ENCODE measurements around the gene CCDC192.

DNA sequence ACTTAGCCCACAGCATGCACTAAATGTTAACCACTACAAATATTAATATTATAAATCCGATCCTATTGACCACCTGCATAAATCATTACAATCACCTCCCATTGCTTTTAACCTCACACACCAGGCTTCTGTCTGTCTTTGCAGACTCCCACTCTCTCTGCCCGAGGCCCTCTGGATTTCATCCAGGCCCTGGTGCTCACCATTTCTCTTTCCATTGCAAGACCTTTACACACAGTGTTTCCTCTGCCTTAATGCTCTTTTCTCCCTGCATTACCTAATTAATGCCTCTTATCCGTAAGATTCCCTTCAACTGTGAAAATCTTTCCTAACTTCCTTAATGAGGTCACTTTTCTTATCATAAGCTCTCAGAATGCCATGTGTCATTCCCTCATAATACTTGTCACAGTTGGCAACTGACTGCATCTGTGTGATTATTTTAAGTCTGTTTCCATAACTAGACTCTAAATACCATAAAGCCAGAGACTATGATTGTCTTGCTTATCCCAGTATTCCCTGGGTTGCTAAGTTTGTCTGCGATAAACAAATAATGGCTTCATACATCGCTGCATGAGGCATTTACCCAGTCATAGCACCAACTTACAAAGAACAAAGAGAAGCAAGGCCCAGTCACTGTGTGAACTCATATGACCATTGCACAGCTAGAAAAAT, 155.1 kb downstream of the CCDC192 start:
- no peak for TF ChIP-seq POLR2A (IDR thresholded peaks at IDR 0.05)
- TF ChIP-seq, protein P1, sequence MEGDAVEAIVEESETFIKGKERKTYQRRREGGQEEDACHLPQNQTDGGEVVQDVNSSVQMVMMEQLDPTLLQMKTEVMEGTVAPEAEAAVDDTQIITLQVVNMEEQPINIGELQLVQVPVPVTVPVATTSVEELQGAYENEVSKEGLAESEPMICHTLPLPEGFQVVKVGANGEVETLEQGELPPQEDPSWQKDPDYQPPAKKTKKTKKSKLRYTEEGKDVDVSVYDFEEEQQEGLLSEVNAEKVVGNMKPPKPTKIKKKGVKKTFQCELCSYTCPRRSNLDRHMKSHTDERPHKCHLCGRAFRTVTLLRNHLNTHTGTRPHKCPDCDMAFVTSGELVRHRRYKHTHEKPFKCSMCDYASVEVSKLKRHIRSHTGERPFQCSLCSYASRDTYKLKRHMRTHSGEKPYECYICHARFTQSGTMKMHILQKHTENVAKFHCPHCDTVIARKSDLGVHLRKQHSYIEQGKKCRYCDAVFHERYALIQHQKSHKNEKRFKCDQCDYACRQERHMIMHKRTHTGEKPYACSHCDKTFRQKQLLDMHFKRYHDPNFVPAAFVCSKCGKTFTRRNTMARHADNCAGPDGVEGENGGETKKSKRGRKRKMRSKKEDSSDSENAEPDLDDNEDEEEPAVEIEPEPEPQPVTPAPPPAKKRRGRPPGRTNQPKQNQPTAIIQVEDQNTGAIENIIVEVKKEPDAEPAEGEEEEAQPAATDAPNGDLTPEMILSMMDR (IDR thresholded peaks at IDR 0.05), result no peak
